Nephron (organoid): ENCODE data around the gene RPF1.

Source experiments
- H3K27ac Mint-ChIP-seq, 3 experiments: 2 replicates each; pipeline ENCODE4 v1.8.0; 2020; ENCODE audit warnings: mixed read lengths in 3 of 3, mild to moderate bottlenecking in 2 of 3, moderate library complexity in 1 of 3
- H3K27me3 Mint-ChIP-seq: 2 replicates; pipeline ENCODE4 v1.8.0; 2021; ENCODE audit warnings: low read depth, mild to moderate bottlenecking, moderate library complexity, mixed read lengths
- H3K36me3 Mint-ChIP-seq: 2 replicates; pipeline ENCODE4 v1.8.0; 2020; ENCODE audit warnings: low read depth, mixed read lengths
- H3K4me1 Mint-ChIP-seq: 2 replicates; pipeline ENCODE4 v1.8.0; 2020; ENCODE audit warnings: mixed read lengths
- H3K4me3 Mint-ChIP-seq, 3 experiments: 2 replicates each; pipeline ENCODE4 v1.8.0; 2020; ENCODE audit warnings: mild to moderate bottlenecking in 3 of 3, mixed read lengths in 3 of 3, moderate library complexity in 2 of 3
- H3K9me3 Mint-ChIP-seq: 2 replicates; pipeline ENCODE4 v1.8.0; 2020; ENCODE audit warnings: mixed read lengths
- TF ChIP-seq, protein P1 (sequence below), 3 experiments: fragments of 200-600 bp; sonication (generic); IDR thresholded peaks; one replicate each; pipeline ENCODE4 v1.5.0; 2021; ENCODE audit warnings: antibody characterized with exemption in 3 of 3; ENCODE audit not compliant: unreplicated experiment in 3 of 3

RPF1 gene

DNA sequence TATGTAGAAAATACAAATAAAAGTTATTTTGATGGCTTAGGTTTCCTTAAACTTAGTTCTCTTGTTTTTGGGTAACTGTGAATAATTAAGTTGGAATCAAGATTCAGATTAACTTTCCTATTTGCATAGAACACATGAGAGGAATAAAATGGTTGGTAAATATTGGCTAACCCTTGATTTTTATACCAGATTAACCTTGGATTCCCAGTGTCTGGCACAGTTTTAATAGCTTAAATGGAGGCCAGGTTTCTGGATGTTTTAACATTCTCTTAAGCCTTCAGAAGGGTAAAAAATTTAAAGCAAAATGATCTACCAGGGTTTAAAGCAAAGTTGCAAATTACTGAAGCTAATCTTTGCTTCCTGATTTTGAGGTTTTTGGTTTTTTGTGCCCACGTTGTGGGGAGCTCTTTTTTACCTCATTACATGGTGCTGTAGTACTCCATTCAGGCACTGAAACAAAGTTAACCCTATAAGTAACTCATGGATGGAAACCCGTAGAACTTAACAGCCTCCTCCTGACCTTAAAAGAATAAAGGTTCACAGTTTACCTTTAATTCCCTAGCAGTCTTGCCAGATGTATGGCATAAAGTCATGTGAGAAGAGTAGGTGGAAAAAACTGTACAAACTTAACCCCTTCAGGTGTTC is 18.7 kb downstream of the RPF1 start:
- H3K4me3 Mint-ChIP-seq = no peak overlapping the region
- no peaks in the 10 kb centered on the region for H3K9me3 Mint-ChIP-seq
- H3K4me1 Mint-ChIP-seq = peaks cover 21% of the 10 kb centered on the region
- H3K36me3 Mint-ChIP-seq = peaks cover 66% of the 10 kb centered on the region
- H3K27me3 Mint-ChIP-seq = no peaks in the 10 kb centered on the region
- TF ChIP-seq, protein P1, sequence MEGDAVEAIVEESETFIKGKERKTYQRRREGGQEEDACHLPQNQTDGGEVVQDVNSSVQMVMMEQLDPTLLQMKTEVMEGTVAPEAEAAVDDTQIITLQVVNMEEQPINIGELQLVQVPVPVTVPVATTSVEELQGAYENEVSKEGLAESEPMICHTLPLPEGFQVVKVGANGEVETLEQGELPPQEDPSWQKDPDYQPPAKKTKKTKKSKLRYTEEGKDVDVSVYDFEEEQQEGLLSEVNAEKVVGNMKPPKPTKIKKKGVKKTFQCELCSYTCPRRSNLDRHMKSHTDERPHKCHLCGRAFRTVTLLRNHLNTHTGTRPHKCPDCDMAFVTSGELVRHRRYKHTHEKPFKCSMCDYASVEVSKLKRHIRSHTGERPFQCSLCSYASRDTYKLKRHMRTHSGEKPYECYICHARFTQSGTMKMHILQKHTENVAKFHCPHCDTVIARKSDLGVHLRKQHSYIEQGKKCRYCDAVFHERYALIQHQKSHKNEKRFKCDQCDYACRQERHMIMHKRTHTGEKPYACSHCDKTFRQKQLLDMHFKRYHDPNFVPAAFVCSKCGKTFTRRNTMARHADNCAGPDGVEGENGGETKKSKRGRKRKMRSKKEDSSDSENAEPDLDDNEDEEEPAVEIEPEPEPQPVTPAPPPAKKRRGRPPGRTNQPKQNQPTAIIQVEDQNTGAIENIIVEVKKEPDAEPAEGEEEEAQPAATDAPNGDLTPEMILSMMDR (IDR thresholded peaks at IDR 0.05; ENCODE audit: unreplicated experiment in 3 of 3) = no peak
- H3K27ac Mint-ChIP-seq = no peak overlapping the region

DNA sequence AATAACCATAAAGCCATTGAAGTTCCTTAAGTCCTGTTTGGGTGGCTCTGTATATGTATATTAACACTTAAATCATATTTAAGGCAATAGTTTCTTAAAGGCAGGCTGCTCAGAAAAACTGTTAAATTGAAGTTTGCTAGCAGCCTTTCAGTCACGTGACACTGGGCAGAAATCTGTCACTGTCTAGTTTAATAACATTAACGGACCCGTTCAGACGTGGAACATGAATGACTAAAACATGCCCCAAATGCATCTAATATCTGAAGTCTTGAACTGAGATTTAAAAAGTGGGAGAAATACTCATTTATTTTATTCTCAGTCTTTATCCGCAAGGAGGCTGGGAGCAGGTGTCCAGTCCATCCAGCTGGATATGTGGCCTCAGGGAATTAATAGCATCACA is 23.9 kb downstream of the RPF1 start:
- Mint-ChIP-seq H3K27ac (peak overlapping the region; percentile 29 to 98 (median 44)), H3K4me1 (peaks cover 35% of the 10 kb centered on the region), H3K36me3 (peaks cover 33% of the 10 kb centered on the region), H3K4me3 (peak overlapping the region; percentile 38 to 100 (median 98)), H3K27me3 (no peaks in the 10 kb centered on the region), H3K9me3 (peaks cover 5% of the 10 kb centered on the region)
- TF ChIP-seq, protein P1 (IDR thresholded peaks at IDR 0.05; ENCODE audit: unreplicated experiment in 3 of 3) = no peak

DNA sequence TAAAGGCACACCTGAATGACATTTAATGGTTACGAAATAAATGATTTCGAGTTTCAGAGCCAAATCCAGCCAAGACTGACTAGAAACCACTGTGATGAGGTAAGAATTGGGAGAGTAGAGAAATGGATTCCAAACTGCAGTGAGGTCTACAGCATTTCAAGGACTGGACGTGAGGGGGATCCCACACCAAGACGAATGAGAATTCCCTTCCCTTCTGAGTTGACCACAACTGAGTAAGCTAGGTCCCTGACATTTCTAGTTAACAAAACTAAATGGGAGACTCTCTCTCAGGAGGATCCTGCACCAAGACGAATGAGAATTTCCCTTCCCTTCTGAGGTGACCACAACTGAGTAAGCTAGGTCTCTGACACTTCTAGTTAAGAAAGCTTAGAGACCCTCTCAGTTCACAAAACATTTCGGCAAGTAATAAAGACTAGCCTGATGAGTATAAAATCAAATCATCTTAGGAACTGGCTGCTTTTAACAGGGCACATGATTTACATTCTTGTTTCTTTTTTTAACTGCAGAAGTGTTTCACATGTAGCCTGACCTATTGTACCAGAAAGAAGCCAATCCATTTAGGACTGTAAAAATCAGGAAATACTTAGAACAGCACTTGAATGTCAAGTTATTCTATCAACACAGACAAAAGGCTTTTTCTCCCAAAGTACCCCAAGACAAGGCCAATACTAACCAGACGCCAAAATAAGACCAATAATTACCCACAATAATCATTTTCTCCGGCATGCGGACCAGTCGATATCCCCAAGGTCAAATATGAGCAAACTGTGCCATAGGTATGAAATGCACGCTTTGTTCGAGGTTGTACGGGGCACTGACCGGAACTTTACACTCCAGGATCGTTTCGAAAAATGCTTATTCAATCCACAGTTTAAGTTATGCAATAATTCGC is 25.8 kb downstream of the RPF1 start:
- no peaks in the 10 kb centered on the region for H3K27me3 Mint-ChIP-seq
- TF ChIP-seq, protein P1 (IDR thresholded peaks at IDR 0.05; ENCODE audit: unreplicated experiment in 3 of 3) = no peak
- H3K4me3 Mint-ChIP-seq = peak overlapping the region; percentile 96 to 100 (median 98)
- peaks cover 39% of the 10 kb centered on the region for H3K4me1 Mint-ChIP-seq
- peak overlapping the region; percentile 98 to 99 (median 98) for H3K27ac Mint-ChIP-seq
- H3K36me3 Mint-ChIP-seq = peaks cover 36% of the 10 kb centered on the region
- H3K9me3 Mint-ChIP-seq = peaks cover 18% of the 10 kb centered on the region

DNA sequence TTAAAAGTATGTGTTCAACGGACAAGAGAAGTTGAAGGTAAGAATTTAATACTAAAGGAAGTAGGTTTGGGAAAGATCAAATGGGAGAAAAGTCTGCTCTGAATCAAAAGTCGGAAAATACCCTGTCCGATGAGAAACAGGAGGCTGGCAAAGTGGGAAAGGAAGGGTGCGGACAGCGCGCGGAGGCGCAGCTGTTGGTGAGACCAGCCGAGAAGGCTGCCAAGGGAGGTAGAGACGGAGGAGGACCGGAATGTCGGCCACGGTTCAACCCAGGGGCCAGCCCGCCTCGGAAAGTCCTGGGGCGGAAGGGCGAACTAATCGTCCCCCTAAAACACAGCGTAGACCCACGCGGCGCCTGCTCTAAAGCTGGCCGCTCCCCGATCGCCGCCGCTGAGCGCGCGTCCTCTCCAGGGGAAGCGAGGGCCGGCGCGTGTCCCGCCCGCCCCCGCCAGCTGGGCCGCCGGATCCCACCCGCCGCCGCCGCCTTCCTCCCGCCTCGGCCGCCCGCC is 26.5 kb downstream of the RPF1 start:
- TF ChIP-seq, protein P1 (IDR thresholded peaks at IDR 0.05; ENCODE audit: unreplicated experiment in 3 of 3) = no peak
- Mint-ChIP-seq H3K27me3 (no peaks in the 10 kb centered on the region), H3K9me3 (peaks cover 22% of the 10 kb centered on the region), H3K4me1 (peaks cover 38% of the 10 kb centered on the region), H3K4me3 (peak overlapping the region; percentile 96 to 100 (median 98)), H3K27ac (peak overlapping the region; percentile 98 to 99 (median 98)), H3K36me3 (peaks cover 37% of the 10 kb centered on the region)

DNA sequence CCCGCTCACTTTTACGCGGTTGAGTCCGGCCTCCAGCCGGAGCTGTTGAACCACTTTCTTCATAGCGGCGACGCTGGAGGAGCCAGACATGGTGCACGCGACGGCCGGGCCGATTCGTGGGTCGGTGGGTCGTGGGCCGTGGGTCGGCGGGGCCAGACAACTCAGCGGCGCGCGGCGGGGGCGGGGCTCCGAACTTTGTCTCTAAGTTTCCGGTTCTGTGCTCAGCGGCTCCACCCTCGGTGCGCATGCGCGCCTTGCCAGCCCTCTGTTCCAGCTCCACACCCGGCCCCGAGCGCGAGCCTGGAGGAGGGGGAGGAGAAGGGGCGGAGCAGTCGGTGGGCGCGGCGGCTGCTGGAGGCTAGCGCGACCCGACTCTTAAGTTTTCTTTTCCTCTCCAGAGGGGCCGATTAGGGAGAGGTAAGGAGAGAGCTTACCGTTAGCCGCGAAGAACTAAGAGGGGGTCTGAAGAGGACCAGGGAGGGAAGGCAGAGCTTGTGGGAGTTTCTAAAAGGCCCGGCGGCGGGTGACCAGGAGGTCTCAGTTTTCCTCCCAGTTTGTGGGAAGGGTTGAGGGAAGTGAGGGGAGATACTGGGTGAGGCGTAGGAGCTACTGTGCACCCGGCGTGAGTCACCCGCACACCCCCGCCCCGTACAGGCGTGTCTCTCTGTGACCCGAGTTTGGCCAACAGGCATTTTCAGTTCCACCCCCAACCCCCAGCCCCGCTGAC is 27.1 kb downstream of the RPF1 start, which contains the start of the genes GNG5 and SPATA1:
Gene GNG5 (minus strand): TSS at position 580 of the 727 bp plus-strand sequence. CDS start 490 bp downstream, at position 90.
Gene SPATA1 (plus strand): TSS at position 385 of the 727 bp plus-strand sequence. CDS start 9,974 bp downstream, outside the sequence.
- Mint-ChIP-seq H3K36me3 (peaks cover 34% of the 10 kb centered on the region), H3K4me1 (peaks cover 31% of the 10 kb centered on the region), H3K27ac (peak within 1 kb of the TSS; percentile 98 to 99 (median 98)), H3K4me3 (peak within 1 kb of the TSS; percentile 96 to 100 (median 98)), H3K27me3 (no peaks in the 10 kb centered on the region), H3K9me3 (peaks cover 25% of the 10 kb centered on the region)
- TF ChIP-seq, protein P1 (IDR thresholded peaks at IDR 0.05; ENCODE audit: unreplicated experiment in 3 of 3) = no peak
